ENCODE data around the gene GNAT3.

- TF ChIP-seq RXRA (IDR thresholded peaks at IDR 0.05): no peak
- TF ChIP-seq TAF1 (conservative IDR thresholded peaks at IDR 0.05): no peak
- no peak for TF ChIP-seq YY1 (IDR thresholded peaks at IDR 0.05)
- TF ChIP-seq CTCF (IDR thresholded peaks at IDR 0.05; ENCODE audit: low read depth, low read length, missing input control): no peak
- TF ChIP-seq REST (IDR thresholded peaks at IDR 0.05): no peak
- TF ChIP-seq SP1 (IDR thresholded peaks at IDR 0.05): no peak
- TF ChIP-seq ZBTB33 (IDR thresholded peaks at IDR 0.05): no peak
- TF ChIP-seq FOXA1 (IDR thresholded peaks at IDR 0.05): no peak
- TF ChIP-seq NR2F2 (IDR thresholded peaks at IDR 0.05): no peak
These were observed 97.5 kb downstream of the GNAT3 start for GRCh38 chr7:80414331-80414730.

Data from liver (tissue), 3 donors.